MM.1S (cell line): Measurements from ENCODE around the gene WBP1L.
"Not testable (repeated sequence)": the region's sequence is repeated elsewhere in the genome, so short reads cannot be mapped to it uniquely, and the experiment has no call there.

Experiments used
- DNase-seq: peaks from one replicate; pipeline ENCODE4 v3.0.0-alpha.2; 2015
- H2AFZ ChIP-seq: fragments of 300-600 bp; sonication (generic); 2 replicates; pipeline ENCODE4 v1.6.0; 2016; ENCODE audit warnings: antibody characterized with exemption, low read length
- H3F3A ChIP-seq: fragments of 300-600 bp; sonication (generic); 2 replicates; pipeline ENCODE4 v1.6.1; 2016; ENCODE audit warnings: mild to moderate bottlenecking, antibody characterized with exemption, low read length, moderate library complexity, mixed read lengths; ENCODE audit not compliant: insufficient read depth
- H3K27ac ChIP-seq: fragments of 300-600 bp; sonication (generic); 2 replicates; pipeline ENCODE4 v1.5.1; 2016; ENCODE audit warnings: mild to moderate bottlenecking, low read length
- H3K27me3 ChIP-seq: fragments of 300-600 bp; sonication (generic); replicated peaks from 2 replicates; pipeline ENCODE4 v1.6.0; 2016; ENCODE audit warnings: low read length; ENCODE audit not compliant: insufficient read depth
- H3K36me3 ChIP-seq: fragments of 300-600 bp; sonication (generic); replicated peaks from 2 replicates; pipeline ENCODE4 v1.6.1; 2016; ENCODE audit warnings: mild to moderate bottlenecking, low read length, mixed read lengths; ENCODE audit not compliant: insufficient read depth
- H3K4me1 ChIP-seq: fragments of 300-600 bp; sonication (generic); 2 replicates; pipeline ENCODE4 v1.6.1; 2016; ENCODE audit warnings: low read length, mixed read lengths
- H3K4me2 ChIP-seq: fragments of 300-600 bp; sonication (generic); 2 replicates; pipeline ENCODE4 v1.6.0; 2016; ENCODE audit warnings: low read depth, low read length
- H3K4me3 ChIP-seq: fragments of 300-600 bp; sonication (generic); 2 replicates; pipeline ENCODE4 v1.5.1; 2016; ENCODE audit warnings: low read length, mixed read lengths
- H3K79me2 ChIP-seq: fragments of 300-600 bp; sonication (generic); 2 replicates; pipeline ENCODE4 v1.6.1; 2016; ENCODE audit warnings: mixed run types, low read length, mixed read lengths
- H3K9ac ChIP-seq: fragments of 300-600 bp; sonication (generic); 2 replicates; pipeline ENCODE4 v1.6.1; 2016; ENCODE audit warnings: low read length, mixed read lengths
- H3K9me2 ChIP-seq: fragments of 300-600 bp; sonication (generic); replicated peaks from 2 replicates; pipeline ENCODE4 v1.6.1; 2016; ENCODE audit warnings: mild to moderate bottlenecking, low read length, mixed read lengths; ENCODE audit not compliant: insufficient read depth
- H3K9me3 ChIP-seq: fragments of 300-600 bp; sonication (generic); replicated peaks from 2 replicates; pipeline ENCODE4 v1.6.1; 2016; ENCODE audit warnings: mild to moderate bottlenecking, low read length, mixed read lengths; ENCODE audit not compliant: insufficient read depth
- H4K20me1 ChIP-seq: fragments of 300-600 bp; sonication (generic); 2 replicates; pipeline ENCODE4 v1.6.1; 2016; ENCODE audit warnings: mild to moderate bottlenecking, low read length, moderate library complexity, mixed read lengths; ENCODE audit not compliant: insufficient read depth
- EZH2 ChIP-seq: fragments of 300-600 bp; sonication (generic); optimal IDR thresholded peaks from 2 replicates; pipeline ENCODE3; 2017; ENCODE audit warnings: low read depth, mild to moderate bottlenecking, antibody characterized with exemption, low read length, mixed read lengths
- EZH2phosphoT487 ChIP-seq: fragments of 300-600 bp; sonication (generic); IDR thresholded peaks from 2 replicates; pipeline ENCODE4 v1.6.1; 2018; ENCODE audit warnings: antibody characterized with exemption, low read length
- TF ChIP-seq, protein P1 (sequence below): fragments of 300-600 bp; sonication (generic); IDR thresholded peaks from 2 replicates; pipeline ENCODE4 v1.5.1; 2016; ENCODE audit warnings: antibody characterized with exemption, low read length, mixed read lengths

Gene WBP1L

DNA sequence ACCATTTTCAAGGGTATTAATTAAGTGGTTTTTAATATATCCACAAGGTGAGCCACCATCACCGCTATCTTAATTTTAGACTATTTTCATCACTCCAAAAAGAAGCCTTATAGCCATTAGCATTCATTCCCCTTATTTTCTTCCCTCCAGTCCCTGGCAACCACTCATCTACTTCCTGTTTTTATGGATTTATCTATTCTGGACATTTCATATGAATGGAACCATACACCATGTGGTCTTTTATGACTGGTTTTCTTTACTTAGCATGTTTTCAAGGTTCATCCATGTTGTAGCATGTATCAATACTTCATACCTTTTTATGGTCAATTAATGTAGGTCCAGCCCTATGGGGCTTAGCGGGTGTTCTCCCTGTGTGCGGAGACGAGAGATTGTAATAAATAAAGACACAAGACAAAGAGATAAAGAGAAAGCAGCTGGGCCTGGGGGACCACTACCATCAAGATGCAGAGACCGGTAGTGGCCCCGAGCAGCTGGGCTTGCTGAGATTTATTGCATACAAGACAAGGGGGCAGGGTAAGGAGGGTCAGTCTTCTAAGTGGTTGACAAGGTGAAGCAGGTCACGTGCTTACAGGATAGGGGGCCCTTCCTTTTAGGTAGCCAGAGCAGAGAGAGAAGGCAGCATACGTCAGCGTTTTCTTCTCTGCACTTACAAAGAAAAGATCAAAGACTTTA lies 14.6 kb downstream of the WBP1L start:
- no peaks in the 10 kb centered on the region for H4K20me1 ChIP-seq
- no peak overlapping the region for H2AFZ ChIP-seq
- H3K9me2 ChIP-seq = no peaks in the 10 kb centered on the region
- H3K27ac ChIP-seq = peak overlapping the region; percentile 0; the same call in 1 of the 2 replicates
- H3K4me3 ChIP-seq = no peak overlapping the region
- H3K4me1 ChIP-seq = peaks cover 17% of the 10 kb centered on the region
- H3K9ac ChIP-seq = no peak overlapping the region
- peak; percentile 49 for DNase-seq
- no peaks in the 10 kb centered on the region for H3K9me3 ChIP-seq
- H3F3A ChIP-seq = no peaks in the 10 kb centered on the region
- H3K79me2 ChIP-seq = peaks cover 68% of the 10 kb centered on the region
- no peaks in the 10 kb centered on the region for H3K36me3 ChIP-seq
- TF ChIP-seq EZH2phosphoT487 (no peak), EZH2 (no peak)
- TF ChIP-seq, protein P1, sequence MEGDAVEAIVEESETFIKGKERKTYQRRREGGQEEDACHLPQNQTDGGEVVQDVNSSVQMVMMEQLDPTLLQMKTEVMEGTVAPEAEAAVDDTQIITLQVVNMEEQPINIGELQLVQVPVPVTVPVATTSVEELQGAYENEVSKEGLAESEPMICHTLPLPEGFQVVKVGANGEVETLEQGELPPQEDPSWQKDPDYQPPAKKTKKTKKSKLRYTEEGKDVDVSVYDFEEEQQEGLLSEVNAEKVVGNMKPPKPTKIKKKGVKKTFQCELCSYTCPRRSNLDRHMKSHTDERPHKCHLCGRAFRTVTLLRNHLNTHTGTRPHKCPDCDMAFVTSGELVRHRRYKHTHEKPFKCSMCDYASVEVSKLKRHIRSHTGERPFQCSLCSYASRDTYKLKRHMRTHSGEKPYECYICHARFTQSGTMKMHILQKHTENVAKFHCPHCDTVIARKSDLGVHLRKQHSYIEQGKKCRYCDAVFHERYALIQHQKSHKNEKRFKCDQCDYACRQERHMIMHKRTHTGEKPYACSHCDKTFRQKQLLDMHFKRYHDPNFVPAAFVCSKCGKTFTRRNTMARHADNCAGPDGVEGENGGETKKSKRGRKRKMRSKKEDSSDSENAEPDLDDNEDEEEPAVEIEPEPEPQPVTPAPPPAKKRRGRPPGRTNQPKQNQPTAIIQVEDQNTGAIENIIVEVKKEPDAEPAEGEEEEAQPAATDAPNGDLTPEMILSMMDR = no peak
- no peak overlapping the region for H3K4me2 ChIP-seq
- no peaks in the 10 kb centered on the region for H3K27me3 ChIP-seq

DNA sequence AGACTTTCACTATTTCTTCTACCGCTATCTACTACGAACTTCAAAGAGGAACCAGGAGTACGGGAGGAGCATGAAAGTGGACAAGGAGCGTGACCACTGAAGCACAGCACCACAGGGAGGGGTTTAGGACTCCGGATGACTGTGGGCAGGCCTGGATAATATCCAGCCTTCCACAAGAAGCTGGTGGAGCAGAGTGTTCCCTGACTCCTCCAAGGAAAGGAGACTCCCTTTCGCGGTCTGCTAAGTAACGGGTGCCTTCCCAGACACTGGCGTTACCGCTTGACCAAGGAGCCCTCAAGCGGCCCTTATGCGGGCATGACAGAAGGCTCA lies 15.2 kb downstream of the WBP1L start:
- peaks cover 63% of the 10 kb centered on the region for H3K79me2 ChIP-seq
- H3K4me2 ChIP-seq, H3K27me3 ChIP-seq, DNase-seq, H3K36me3 ChIP-seq, H4K20me1 ChIP-seq, H3F3A ChIP-seq, H3K27ac ChIP-seq, H3K9me3 ChIP-seq, H2AFZ ChIP-seq, H3K4me3 ChIP-seq, H3K9me2 ChIP-seq, H3K9ac ChIP-seq: not testable (repeated sequence)
- peaks cover 13% of the 10 kb centered on the region; the same call in 1 of the 2 replicates for H3K4me1 ChIP-seq

GRCh38 chr10:102759497-102760210 lies 15.9 kb downstream of the WBP1L start:
- peaks cover 17% of the 10 kb centered on the region; the same call in 1 of the 2 replicates for H3K4me1 ChIP-seq
- no peak overlapping the region for H3K4me2 ChIP-seq
- no peak for DNase-seq
- H3K36me3 ChIP-seq = no peaks in the 10 kb centered on the region
- H3K9ac ChIP-seq = no peak overlapping the region
- H3K79me2 ChIP-seq = peaks cover 55% of the 10 kb centered on the region
- TF ChIP-seq, protein P1 = no peak
- no peak for TF ChIP-seq EZH2
- TF ChIP-seq EZH2phosphoT487 = no peak
- no peaks in the 10 kb centered on the region for H3K9me2 ChIP-seq
- no peak overlapping the region for H3K4me3 ChIP-seq
- H3K27me3 ChIP-seq = no peaks in the 10 kb centered on the region
- H3K9me3 ChIP-seq = no peaks in the 10 kb centered on the region
- no peaks in the 10 kb centered on the region for H4K20me1 ChIP-seq
- no peak overlapping the region for H3K27ac ChIP-seq
- H2AFZ ChIP-seq = no peak overlapping the region
- no peaks in the 10 kb centered on the region for H3F3A ChIP-seq

- H2AFZ ChIP-seq = no peak overlapping the region
- no peak overlapping the region for H3K27ac ChIP-seq
- H3K4me2 ChIP-seq = no peak overlapping the region
Observed at GRCh38 chr10:102761981-102762380, 18.2 kb downstream of the WBP1L start.

More at GRCh38 chr10:102761981-102762380, 18.2 kb downstream of the WBP1L start:
- Histone ChIP-seq H3K27me3 (no peaks in the 10 kb centered on the region), H4K20me1 (no peaks in the 10 kb centered on the region), H3K4me3 (no peak overlapping the region), H3F3A (no peaks in the 10 kb centered on the region), H3K9me3 (no peaks in the 10 kb centered on the region), H3K9me2 (no peaks in the 10 kb centered on the region), H3K36me3 (no peaks in the 10 kb centered on the region), H3K4me1 (peaks cover 26% of the 10 kb centered on the region), H3K9ac (no peak overlapping the region), H3K79me2 (peaks cover 49% of the 10 kb centered on the region)
- DNase-seq = no peak
- TF ChIP-seq, protein P1 = no peak
- TF ChIP-seq EZH2 = no peak
- TF ChIP-seq EZH2phosphoT487 = no peak
